K562 (cell line): ENCODE results near the gene OIT3. TPM values are rescaled to one million over a fixed set of nuclear protein-coding genes. Genes with fewer than 3 reads are reported as not detected.
A peak's percentile ranks its signal among the peaks of the same experiment; 100 is the strongest.

Source experiments
- ATAC-seq: fragments of 200-7000 bp; cut with Tn5 transposase; 3 replicates; pipeline ENCODE4 v1.9.1; 2020; ENCODE audit warnings: moderate library complexity
- BruUV-seq: library from RNA; stranded (reverse); fragments of 400-500 nt; replicated peaks from 2 replicates; lab custom pipeline; 2021; lab: Mats Ljungman, UMichigan
- CTCF ChIA-PET: fragments of 300-600 bp; formaldehyde crosslinking; extraction: SDS; loops from one replicate; lab custom pipeline; 2021; ENCODE audit warnings: low intra/inter-chr PET ratio; lab: Yijun Ruan, JAX
- POLR2A ChIA-PET: fragments of 300-600, 350-650 bp; sonication (Branson Sonifier 250); formaldehyde crosslinking; extraction: SDS; loops from one replicate; lab custom pipeline; 2021; ENCODE audit warnings: antibody characterized with exemption, inconsistent platforms; lab: Yijun Ruan, JAX
- DNase-seq, 4 experiments: peaks; one replicate each; pipeline versions ENCODE4 v3.0.0 to v3.0.0-alpha.2; 2011 to 2018; ENCODE audit warnings: low spot score in 3 of 4, mixed read lengths in 3 of 4; ENCODE audit errors: extremely low read depth in 1 of 4
- FAIRE-seq: peaks from 2 replicates; lab custom pipeline; 2011; peaks lifted over from hg19 to GRCh38; lab: Jason Lieb, UNC
- H2AFZ ChIP-seq: 2 replicates; pipeline ENCODE4 v1.6.0; 2011; ENCODE audit warnings: low read depth, low read length, control low read depth, inconsistent platforms
- H3K27ac ChIP-seq: fragments of 200-600 bp; 3 replicates; pipeline ENCODE4 v1.8.0; 2011; ENCODE audit warnings: low read depth, mild to moderate bottlenecking, control low read depth, inconsistent platforms, low read length, moderate library complexity, mixed read lengths; ENCODE audit errors: extremely low read depth
- H3K27me3 ChIP-seq, 2 experiments: fragments of 300-600 bp in 1 of 2; 2 replicates in 1 of 2; 3 replicates in 1 of 2; pipeline versions ENCODE4 v1.6.0 to v1.8.0; 2011; ENCODE audit warnings: inconsistent platforms in 2 of 2, low read length in 2 of 2, mild to moderate bottlenecking in 1 of 2, mixed read lengths in 1 of 2, moderate library complexity in 1 of 2; ENCODE audit not compliant: control insufficient read depth in 2 of 2, insufficient read depth in 2 of 2
- H3K36me3 ChIP-seq: fragments of 300-600 bp; 3 replicates; pipeline ENCODE4 v1.8.0; 2011; ENCODE audit warnings: mild to moderate bottlenecking, low read length, inconsistent platforms; ENCODE audit not compliant: control insufficient read depth, insufficient read depth
- H3K4me1 ChIP-seq, 2 experiments: fragments of 200-600 bp in 1 of 2; replicated peaks in 1 of 2; 2 replicates in 1 of 2; 3 replicates in 1 of 2; pipeline versions ENCODE4 v1.5.1 to v1.8.0; 2011; ENCODE audit warnings: inconsistent platforms in 2 of 2, low read length in 2 of 2, mild to moderate bottlenecking in 1 of 2, mixed read lengths in 1 of 2, moderate library complexity in 1 of 2; ENCODE audit not compliant: control insufficient read depth in 2 of 2, insufficient read depth in 2 of 2
- H3K4me2 ChIP-seq: 2 replicates; pipeline ENCODE4 v1.6.1; 2011; ENCODE audit warnings: low read length, control low read depth, inconsistent platforms, mixed read lengths; ENCODE audit not compliant: insufficient read depth
- H3K4me3 ChIP-seq: fragments of 200-600 bp; sonication (generic), shearing (Covaris generic); 2 replicates; pipeline ENCODE4 v1.5.1; 2016; ENCODE audit warnings: control low read depth, inconsistent platforms
- H3K79me2 ChIP-seq: fragments of 200-600 bp; 3 replicates; pipeline ENCODE4 v1.8.0; 2011; ENCODE audit warnings: low read length, inconsistent platforms; ENCODE audit not compliant: control insufficient read depth, insufficient read depth
- H3K9ac ChIP-seq, 2 experiments: 2 replicates each; pipeline versions ENCODE4 v1.6.0 to v1.6.1; 2011; ENCODE audit warnings: low read depth in 2 of 2, low read length in 2 of 2, control low read depth in 1 of 2, inconsistent platforms in 1 of 2, mild to moderate bottlenecking in 1 of 2, mixed read lengths in 1 of 2; ENCODE audit not compliant: insufficient read depth in 1 of 2
- H3K9me1 ChIP-seq: one replicate; pipeline ENCODE4 v1.6.0; 2011; ENCODE audit warnings: inconsistent platforms, mild to moderate bottlenecking, low read length, moderate library complexity; ENCODE audit not compliant: control insufficient read depth, insufficient read depth
- H3K9me3 ChIP-seq: replicated peaks from 2 replicates; pipeline ENCODE4 v1.5.1; 2011; ENCODE audit warnings: low read depth, low read length, inconsistent platforms; ENCODE audit not compliant: control insufficient read depth, insufficient read depth
- H4K20me1 ChIP-seq: replicated peaks from 2 replicates; pipeline ENCODE4 v1.6.1; 2011; ENCODE audit warnings: low read length, inconsistent platforms, mixed read lengths; ENCODE audit not compliant: control insufficient read depth, insufficient read depth
- CTBP1 ChIP-seq: fragments of 450-650 bp; IDR thresholded peaks from 2 replicates; pipeline ENCODE4 v1.6.1; 2016; ENCODE audit warnings: borderline replicate concordance
- NR2C1 ChIP-seq, 2 experiments: fragments of 450-650 bp; IDR thresholded peaks; 2 replicates each; pipeline ENCODE4 v1.6.1; 2017; ENCODE audit warnings: mild to moderate bottlenecking in 2 of 2, antibody characterized with exemption in 1 of 2, inconsistent platforms in 1 of 2, missing compliant biosample characterization in 1 of 2, missing genetic modification characterization in 1 of 2
- ZNF384 ChIP-seq: IDR thresholded peaks from 2 replicates; pipeline ENCODE4 v1.6.1; 2012; ENCODE audit warnings: low read depth, low read length, improper control_type of control experiment
- WGBS: fragments of 100-300 bp; shearing (Covaris generic); methylation state at CpG from one replicate; pipeline ENCODE4 v1.1.6; 2016; ENCODE audit warnings: low coverage, mixed read lengths; ENCODE audit not compliant: insufficient coverage; ENCODE audit errors: missing lambda C conversion rate; 5-methylcytosine and 5-hydroxymethylcytosine counted together
- in situ Hi-C: fragments of 300-500 bp; cut with MboI; formaldehyde crosslinking; loops from 4 replicates; pipeline ENCODE4 v1.15.0; 2018; ENCODE audit warnings: inconsistent platforms, mixed read lengths
- intact Hi-C: fragments of 100-400 bp; cut with micrococcal nuclease; formaldehyde crosslinking; loops from 2 replicates; pipeline ENCODE4 v1.14.2; 2022
- polyA plus RNA-seq, 8 experiments: library from polyadenylated mRNA; depleted of rRNA in 4 of 8; stranded (reverse) in 5 of 8; unstranded in 3 of 8; fragments of >200 nt; fragmentation: Nextera tagmentation in 2 of 8; fragmentation: Illumina TruSeq in 1 of 8; extraction: Ambion mirVana in 2 of 8; extraction: Trizol in 1 of 8; gene quantifications; 2 replicates each; pipeline versions ENCODE4 v1.2.1 to v1.2.3, GENCODE V29; 2011 to 2014; ENCODE audit warnings: inconsistent platforms in 1 of 8, missing spikeins in 1 of 8
- total RNA-seq, 7 experiments: library from RNA; depleted of rRNA in 6 of 7; stranded (reverse); fragments of >200 nt in 6 of 7; fragmentation: Illumina TruSeq in 2 of 7; extraction: Trizol in 2 of 7; gene quantifications; 2 replicates each; pipeline versions ENCODE4 v1.2.1 to v1.2.3, GENCODE V29; 2011 to 2021; ENCODE audit warnings: low replicate concordance in 1 of 7
- TF ChIP-seq, protein P1 (sequence below): fragments of 450-650 bp; IDR thresholded peaks from 2 replicates; pipeline ENCODE4 v1.6.1; 2018; ENCODE audit not compliant: partially characterized antibody

OIT3 gene
- total and polyA plus RNA-seq, 9 of the 15 experiments (the other 6 are each of a cell fraction or from before 2014, with no cell fraction given): not detected

DNA sequence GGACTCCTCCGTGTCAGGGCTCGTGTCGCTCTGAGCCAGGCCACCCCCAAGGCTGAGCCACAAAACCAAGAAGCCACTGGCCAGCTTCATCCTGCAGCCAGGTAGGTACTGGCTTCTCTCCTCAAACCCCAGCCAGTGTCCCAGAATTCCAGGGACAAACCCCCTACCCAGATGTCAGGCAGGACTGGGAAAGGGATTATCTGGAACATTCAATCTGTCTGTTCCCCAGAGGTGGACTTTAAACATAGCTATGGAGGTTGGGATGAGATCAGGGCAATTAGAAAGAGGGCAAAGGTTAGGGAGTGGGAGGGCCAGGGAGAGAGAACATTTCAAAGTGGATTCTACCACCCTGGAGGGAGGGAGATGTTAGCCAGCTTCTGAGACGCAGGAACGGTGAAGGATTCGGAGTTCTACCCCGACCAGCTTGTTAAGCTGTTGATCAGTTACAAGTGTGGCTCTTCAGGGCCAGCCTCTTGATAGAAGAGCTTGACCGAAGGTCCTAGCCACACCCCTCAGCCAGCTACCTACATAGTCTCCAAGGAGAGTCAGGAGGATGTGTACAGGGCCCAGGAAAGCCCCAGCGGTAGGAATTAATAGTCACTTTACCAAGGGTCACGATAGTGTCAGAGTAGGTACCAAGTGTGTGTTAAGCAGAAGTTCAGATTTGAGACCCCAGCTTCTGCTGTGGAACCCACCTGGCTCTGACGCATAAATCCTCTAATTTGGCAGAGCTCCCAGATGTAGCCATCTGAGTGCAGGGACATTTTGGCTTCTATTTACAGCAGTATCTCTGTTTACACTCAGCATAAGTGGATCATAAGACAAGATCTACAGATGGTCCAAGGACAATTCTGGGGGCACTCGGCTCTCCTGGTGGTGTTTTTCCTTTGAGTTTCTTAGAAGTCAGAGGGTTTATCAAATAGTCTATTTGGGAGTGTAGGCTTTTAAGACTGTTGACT is 61.3 kb downstream of the OIT3 start, which contains the start of gene PLA2G12B:
Gene PLA2G12B (minus strand): TSS at position 211 of the 959 bp plus-strand sequence. CDS start 121 bp downstream, at position 90.
- Histone ChIP-seq H4K20me1 (no peaks in the 10 kb centered on the region), H3K36me3 (no peaks in the 10 kb centered on the region), H3K9me3 (no peaks in the 10 kb centered on the region), H3K4me1 (peaks cover 0 to 15% of the 10 kb centered on the region in 2 experiments; a peak in 4 of 5 replicates)
- intact Hi-C loops: no loop called here
- ATAC-seq: peak; percentile 79
- TF ChIP-seq NR2C1 (IDR thresholded peaks at IDR 0.05): peak; percentile 63
- peak; percentile 81 for TF ChIP-seq NR2C1 (tag; IDR thresholded peaks at IDR 0.05)
- TF ChIP-seq, protein P1, sequence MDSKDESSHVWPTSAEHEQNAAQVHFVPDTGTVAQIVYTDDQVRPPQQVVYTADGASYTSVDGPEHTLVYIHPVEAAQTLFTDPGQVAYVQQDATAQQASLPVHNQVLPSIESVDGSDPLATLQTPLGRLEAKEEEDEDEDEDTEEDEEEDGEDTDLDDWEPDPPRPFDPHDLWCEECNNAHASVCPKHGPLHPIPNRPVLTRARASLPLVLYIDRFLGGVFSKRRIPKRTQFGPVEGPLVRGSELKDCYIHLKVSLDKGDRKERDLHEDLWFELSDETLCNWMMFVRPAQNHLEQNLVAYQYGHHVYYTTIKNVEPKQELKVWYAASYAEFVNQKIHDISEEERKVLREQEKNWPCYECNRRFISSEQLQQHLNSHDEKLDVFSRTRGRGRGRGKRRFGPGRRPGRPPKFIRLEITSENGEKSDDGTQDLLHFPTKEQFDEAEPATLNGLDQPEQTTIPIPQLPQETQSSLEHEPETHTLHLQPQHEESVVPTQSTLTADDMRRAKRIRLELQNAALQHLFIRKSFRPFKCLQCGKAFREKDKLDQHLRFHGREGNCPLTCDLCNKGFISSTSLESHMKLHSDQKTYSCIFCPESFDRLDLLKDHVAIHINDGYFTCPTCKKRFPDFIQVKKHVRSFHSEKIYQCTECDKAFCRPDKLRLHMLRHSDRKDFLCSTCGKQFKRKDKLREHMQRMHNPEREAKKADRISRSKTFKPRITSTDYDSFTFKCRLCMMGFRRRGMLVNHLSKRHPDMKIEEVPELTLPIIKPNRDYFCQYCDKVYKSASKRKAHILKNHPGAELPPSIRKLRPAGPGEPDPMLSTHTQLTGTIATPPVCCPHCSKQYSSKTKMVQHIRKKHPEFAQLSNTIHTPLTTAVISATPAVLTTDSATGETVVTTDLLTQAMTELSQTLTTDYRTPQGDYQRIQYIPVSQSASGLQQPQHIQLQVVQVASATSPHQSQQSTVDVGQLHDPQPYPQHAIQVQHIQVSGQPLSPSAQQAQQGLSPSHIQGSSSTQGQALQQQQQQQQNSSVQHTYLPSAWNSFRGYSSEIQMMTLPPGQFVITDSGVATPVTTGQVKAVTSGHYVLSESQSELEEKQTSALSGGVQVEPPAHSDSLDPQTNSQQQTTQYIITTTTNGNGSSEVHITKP: peak; percentile 62
- TF ChIP-seq CTBP1: peak; percentile 48; the same call in 1 of the 2 replicates
- TF ChIP-seq ZNF384: no peak
- TF ChIP-seq, all 486 proteins: peak for 3
- no peaks in the 10 kb centered on the region for H3K79me2 ChIP-seq
- 19% methylated on average over 12 of the region's 12 CpGs for WGBS
- peak; percentile 11 for FAIRE-seq
- BruUV-seq: no TSS peak
- ChIA-PET POLR2A (interaction anchor here (0.5 to 1.5 kb wide), 8 partner anchors 9 to 397 kb away, joined by 3 to 6 read pairs (median 4); no protein-coding TSS in a partner anchor), CTCF (interaction anchor here (0.6 kb wide), 1 partner anchor 586 kb away, joined by 3 read pairs; no protein-coding TSS in a partner anchor)
- no peak within 1 kb of the TSS for H3K4me3 ChIP-seq
- peak within 1 kb of the TSS in 1 of 2 experiments; percentile 56; a peak in 1 of 4 replicates for H3K9ac ChIP-seq
- DNase-seq: peak in 1 of 4 experiments; percentile 27
- peak within 1 kb of the TSS; percentile 16 for H2AFZ ChIP-seq
- in situ Hi-C loops: no loop called here
- peaks cover 0 to 5% of the 10 kb centered on the region in 2 experiments; a peak in 2 of 5 replicates for H3K27me3 ChIP-seq
- H3K27ac ChIP-seq: no peak within 1 kb of the TSS
- H3K9me1 ChIP-seq: no peaks in the 10 kb centered on the region
- H3K4me2 ChIP-seq: peak within 1 kb of the TSS; percentile 23; the same call in 1 of the 2 replicates
